Measurements from ENCODE around the gene CAMK4. TPM values are rescaled to one million over a fixed set of nuclear protein-coding genes. Genes with fewer than 3 reads are reported as not detected.

The CAMK4 gene
- total RNA-seq, 1 experiment from 2014 or later = 23.3 TPM

DNA sequence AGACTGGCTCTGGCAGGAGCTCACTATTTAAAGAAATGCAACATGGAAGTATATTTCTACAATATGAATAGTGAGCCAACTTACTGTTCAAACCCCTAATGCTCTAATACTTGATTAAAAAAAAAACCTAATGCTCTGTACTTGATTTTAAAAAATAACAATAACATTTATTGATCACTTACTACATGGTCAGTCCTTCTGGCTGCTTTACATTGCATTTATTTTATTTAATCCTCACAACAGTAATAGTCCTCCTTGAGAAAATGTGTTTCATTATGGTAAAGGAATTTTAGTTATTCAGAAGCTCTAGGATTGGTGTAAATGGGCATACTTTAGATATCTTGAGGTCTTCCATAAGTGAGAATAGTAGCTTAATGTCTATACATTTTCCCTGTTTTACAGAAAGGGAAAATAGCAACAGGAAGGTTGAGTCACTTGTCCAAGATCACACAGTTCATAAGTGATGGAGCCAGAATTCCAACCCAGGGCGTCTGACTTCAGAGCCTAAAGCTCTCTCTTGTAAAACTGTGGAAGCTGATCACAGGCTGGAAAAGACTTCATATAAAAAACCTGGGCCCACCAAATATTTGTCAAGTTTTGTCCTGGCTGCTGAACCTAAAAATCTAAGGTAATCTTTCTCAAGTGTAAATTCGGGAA, 287.1 kb downstream of the CAMK4 start:
- H3K9me3 Mint-ChIP-seq (ENCODE audit: low read depth, unreplicated experiment) = no peaks in the 10 kb centered on the region
- CTCF ChIA-PET = interaction anchor here (2.1 kb wide), 1 partner anchor 20 kb away, joined by 13 read pairs; no protein-coding TSS in a partner anchor
- no peak for TF ChIP-seq CTCF (IDR thresholded peaks at IDR 0.05; ENCODE audit: unreplicated experiment)
- H3K4me1 Mint-ChIP-seq (ENCODE audit: low read depth, unreplicated experiment) = peaks cover 34% of the 10 kb centered on the region
- peaks cover 32% of the 10 kb centered on the region for H3K36me3 Mint-ChIP-seq (ENCODE audit: insufficient read depth, unreplicated experiment)
- no peaks in the 10 kb centered on the region for H3K27me3 Mint-ChIP-seq (ENCODE audit: unreplicated experiment)
- H3K4me3 Mint-ChIP-seq (ENCODE audit: low read depth, unreplicated experiment) = peak overlapping the region; percentile 98
- BruUV-seq (replicated peaks) = TSS peak; percentile 53
- no peak for DNase-seq
- H3K27ac Mint-ChIP-seq (ENCODE audit: unreplicated experiment) = peak overlapping the region; percentile 83
- intact Hi-C loops (cut with micrococcal nuclease; ENCODE audit: unreplicated experiment) = no loop called here

GRCh38 chr5:111511831-111512374, 287.7 kb downstream of the CAMK4 start:
- H3K36me3 Mint-ChIP-seq (ENCODE audit: insufficient read depth, unreplicated experiment) = peaks cover 32% of the 10 kb centered on the region
- H3K27ac Mint-ChIP-seq (ENCODE audit: unreplicated experiment) = peak overlapping the region; percentile 83
- CTCF ChIA-PET = interaction anchor here (2.1 kb wide), 1 partner anchor 20 kb away, joined by 13 read pairs; no protein-coding TSS in a partner anchor
- BruUV-seq (replicated peaks) = no TSS peak
- no peaks in the 10 kb centered on the region for H3K27me3 Mint-ChIP-seq (ENCODE audit: unreplicated experiment)
- no peaks in the 10 kb centered on the region for H3K9me3 Mint-ChIP-seq (ENCODE audit: low read depth, unreplicated experiment)
- H3K4me1 Mint-ChIP-seq (ENCODE audit: low read depth, unreplicated experiment) = peaks cover 31% of the 10 kb centered on the region
- TF ChIP-seq CTCF (IDR thresholded peaks at IDR 0.05; ENCODE audit: unreplicated experiment) = no peak
- H3K4me3 Mint-ChIP-seq (ENCODE audit: low read depth, unreplicated experiment) = peak overlapping the region; percentile 98
- intact Hi-C loops (cut with micrococcal nuclease; ENCODE audit: unreplicated experiment) = no loop called here
- no peak for DNase-seq

- peak within 1 kb of the TSS; percentile 98 for H3K4me3 Mint-ChIP-seq (ENCODE audit: low read depth, unreplicated experiment)
- intact Hi-C loops (cut with micrococcal nuclease; ENCODE audit: unreplicated experiment) = no loop called here
- H3K36me3 Mint-ChIP-seq (ENCODE audit: insufficient read depth, unreplicated experiment) = peaks cover 32% of the 10 kb centered on the region
- BruUV-seq (replicated peaks) = no TSS peak
- DNase-seq = peak; percentile 99
- no peaks in the 10 kb centered on the region for H3K27me3 Mint-ChIP-seq (ENCODE audit: unreplicated experiment)
- CTCF ChIA-PET = interaction anchor here (2.1 kb wide), 1 partner anchor 19 kb away, joined by 13 read pairs; no protein-coding TSS in a partner anchor
- no peaks in the 10 kb centered on the region for H3K9me3 Mint-ChIP-seq (ENCODE audit: low read depth, unreplicated experiment)
- peak within 1 kb of the TSS; percentile 83 for H3K27ac Mint-ChIP-seq (ENCODE audit: unreplicated experiment)
- H3K4me1 Mint-ChIP-seq (ENCODE audit: low read depth, unreplicated experiment) = peaks cover 25% of the 10 kb centered on the region
- TF ChIP-seq CTCF (IDR thresholded peaks at IDR 0.05; ENCODE audit: unreplicated experiment) = no peak
Observed at GRCh38 chr5:111512375-111513130, 288.4 kb downstream of the CAMK4 start, which contains the start of gene STARD4. TSS of gene STARD4 (minus strand) at chr5:111512535. CDS start at chr5:111507433, 5,102 bp downstream.

GRCh38 chr5:111513131-111513520, 288.9 kb downstream of the CAMK4 start:
- no peak for DNase-seq
- TF ChIP-seq CTCF (IDR thresholded peaks at IDR 0.05; ENCODE audit: unreplicated experiment) = no peak
- intact Hi-C loops (cut with micrococcal nuclease; ENCODE audit: unreplicated experiment) = no loop called here
- no peaks in the 10 kb centered on the region for H3K27me3 Mint-ChIP-seq (ENCODE audit: unreplicated experiment)
- H3K9me3 Mint-ChIP-seq (ENCODE audit: low read depth, unreplicated experiment) = no peaks in the 10 kb centered on the region
- H3K27ac Mint-ChIP-seq (ENCODE audit: unreplicated experiment) = peak overlapping the region; percentile 83
- H3K36me3 Mint-ChIP-seq (ENCODE audit: insufficient read depth, unreplicated experiment) = peaks cover 32% of the 10 kb centered on the region
- BruUV-seq (replicated peaks) = TSS peak; percentile 93
- peak overlapping the region; percentile 98 for H3K4me3 Mint-ChIP-seq (ENCODE audit: low read depth, unreplicated experiment)
- CTCF ChIA-PET = interaction anchor here (0.7 kb wide), 1 partner anchor 365 kb away, joined by 3 read pairs; no protein-coding TSS in a partner anchor
- H3K4me1 Mint-ChIP-seq (ENCODE audit: low read depth, unreplicated experiment) = peaks cover 19% of the 10 kb centered on the region
